ENCODE measurements around the gene BTRC.

DNA sequence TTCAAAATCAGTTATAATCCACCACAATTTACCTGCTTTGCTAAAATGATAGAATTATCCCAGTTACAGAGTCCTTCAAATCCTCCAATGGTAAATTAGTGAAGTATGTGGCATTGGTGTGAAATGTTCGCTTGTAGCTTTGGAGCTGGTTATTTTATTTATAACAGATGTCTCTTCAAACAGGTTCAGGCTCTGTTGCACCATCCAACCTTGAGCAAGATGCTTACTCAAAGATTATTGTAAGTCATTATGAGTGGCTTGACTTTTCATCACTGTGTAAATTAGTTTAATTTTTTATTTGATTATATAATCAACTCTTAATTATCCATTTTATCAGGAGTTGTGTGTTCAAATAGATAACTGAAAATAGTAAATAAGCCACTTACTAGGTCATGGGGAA, 99.4 kb downstream of the BTRC start:
- TF ChIP-seq, protein P1, sequence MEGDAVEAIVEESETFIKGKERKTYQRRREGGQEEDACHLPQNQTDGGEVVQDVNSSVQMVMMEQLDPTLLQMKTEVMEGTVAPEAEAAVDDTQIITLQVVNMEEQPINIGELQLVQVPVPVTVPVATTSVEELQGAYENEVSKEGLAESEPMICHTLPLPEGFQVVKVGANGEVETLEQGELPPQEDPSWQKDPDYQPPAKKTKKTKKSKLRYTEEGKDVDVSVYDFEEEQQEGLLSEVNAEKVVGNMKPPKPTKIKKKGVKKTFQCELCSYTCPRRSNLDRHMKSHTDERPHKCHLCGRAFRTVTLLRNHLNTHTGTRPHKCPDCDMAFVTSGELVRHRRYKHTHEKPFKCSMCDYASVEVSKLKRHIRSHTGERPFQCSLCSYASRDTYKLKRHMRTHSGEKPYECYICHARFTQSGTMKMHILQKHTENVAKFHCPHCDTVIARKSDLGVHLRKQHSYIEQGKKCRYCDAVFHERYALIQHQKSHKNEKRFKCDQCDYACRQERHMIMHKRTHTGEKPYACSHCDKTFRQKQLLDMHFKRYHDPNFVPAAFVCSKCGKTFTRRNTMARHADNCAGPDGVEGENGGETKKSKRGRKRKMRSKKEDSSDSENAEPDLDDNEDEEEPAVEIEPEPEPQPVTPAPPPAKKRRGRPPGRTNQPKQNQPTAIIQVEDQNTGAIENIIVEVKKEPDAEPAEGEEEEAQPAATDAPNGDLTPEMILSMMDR (IDR thresholded peaks at IDR 0.05), result no peak
- TF ChIP-seq, protein P2, sequence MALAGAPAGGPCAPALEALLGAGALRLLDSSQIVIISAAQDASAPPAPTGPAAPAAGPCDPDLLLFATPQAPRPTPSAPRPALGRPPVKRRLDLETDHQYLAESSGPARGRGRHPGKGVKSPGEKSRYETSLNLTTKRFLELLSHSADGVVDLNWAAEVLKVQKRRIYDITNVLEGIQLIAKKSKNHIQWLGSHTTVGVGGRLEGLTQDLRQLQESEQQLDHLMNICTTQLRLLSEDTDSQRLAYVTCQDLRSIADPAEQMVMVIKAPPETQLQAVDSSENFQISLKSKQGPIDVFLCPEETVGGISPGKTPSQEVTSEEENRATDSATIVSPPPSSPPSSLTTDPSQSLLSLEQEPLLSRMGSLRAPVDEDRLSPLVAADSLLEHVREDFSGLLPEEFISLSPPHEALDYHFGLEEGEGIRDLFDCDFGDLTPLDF (CRISPR knock-in tag; IDR thresholded peaks at IDR 0.05), result no peak
- TF ChIP-seq GTF2I (CRISPR knock-in tag; conservative IDR thresholded peaks at IDR 0.05), result no peak
- no peak for TF ChIP-seq CBFB (CRISPR knock-in tag; IDR thresholded peaks at IDR 0.05; ENCODE audit: low read depth)
- TF ChIP-seq CREB1 (CRISPR knock-in tag; IDR thresholded peaks at IDR 0.05), result no peak
- no peak for TF ChIP-seq NFE2L1 (CRISPR knock-in tag; IDR thresholded peaks at IDR 0.05)
- TF ChIP-seq, protein P3, sequence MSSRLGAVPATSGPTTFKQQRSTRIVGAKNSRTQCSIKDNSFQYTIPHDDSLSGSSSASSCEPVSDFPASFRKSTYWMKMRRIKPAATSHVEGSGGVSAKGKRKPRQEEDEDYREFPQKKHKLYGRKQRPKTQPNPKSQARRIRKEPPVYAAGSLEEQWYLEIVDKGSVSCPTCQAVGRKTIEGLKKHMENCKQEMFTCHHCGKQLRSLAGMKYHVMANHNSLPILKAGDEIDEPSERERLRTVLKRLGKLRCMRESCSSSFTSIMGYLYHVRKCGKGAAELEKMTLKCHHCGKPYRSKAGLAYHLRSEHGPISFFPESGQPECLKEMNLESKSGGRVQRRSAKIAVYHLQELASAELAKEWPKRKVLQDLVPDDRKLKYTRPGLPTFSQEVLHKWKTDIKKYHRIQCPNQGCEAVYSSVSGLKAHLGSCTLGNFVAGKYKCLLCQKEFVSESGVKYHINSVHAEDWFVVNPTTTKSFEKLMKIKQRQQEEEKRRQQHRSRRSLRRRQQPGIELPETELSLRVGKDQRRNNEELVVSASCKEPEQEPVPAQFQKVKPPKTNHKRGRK (CRISPR knock-in tag; IDR thresholded peaks at IDR 0.05; ENCODE audit: borderline replicate concordance), result no peak
- no peak for TF ChIP-seq ZNF138 (CRISPR knock-in tag; conservative IDR thresholded peaks at IDR 0.05)
- TF ChIP-seq, protein P4, sequence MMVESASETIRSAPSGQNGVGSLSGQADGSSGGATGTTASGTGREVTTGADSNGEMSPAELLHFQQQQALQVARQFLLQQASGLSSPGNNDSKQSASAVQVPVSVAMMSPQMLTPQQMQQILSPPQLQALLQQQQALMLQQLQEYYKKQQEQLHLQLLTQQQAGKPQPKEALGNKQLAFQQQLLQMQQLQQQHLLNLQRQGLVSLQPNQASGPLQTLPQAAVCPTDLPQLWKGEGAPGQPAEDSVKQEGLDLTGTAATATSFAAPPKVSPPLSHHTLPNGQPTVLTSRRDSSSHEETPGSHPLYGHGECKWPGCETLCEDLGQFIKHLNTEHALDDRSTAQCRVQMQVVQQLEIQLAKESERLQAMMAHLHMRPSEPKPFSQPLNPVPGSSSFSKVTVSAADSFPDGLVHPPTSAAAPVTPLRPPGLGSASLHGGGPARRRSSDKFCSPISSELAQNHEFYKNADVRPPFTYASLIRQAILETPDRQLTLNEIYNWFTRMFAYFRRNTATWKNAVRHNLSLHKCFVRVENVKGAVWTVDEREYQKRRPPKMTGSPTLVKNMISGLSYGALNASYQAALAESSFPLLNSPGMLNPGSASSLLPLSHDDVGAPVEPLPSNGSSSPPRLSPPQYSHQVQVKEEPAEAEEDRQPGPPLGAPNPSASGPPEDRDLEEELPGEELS (CRISPR knock-in tag; IDR thresholded peaks at IDR 0.05), result no peak
- no peak for TF ChIP-seq ELF4 (CRISPR knock-in tag; IDR thresholded peaks at IDR 0.05; ENCODE audit: low read depth)
- no peak for TF ChIP-seq ZNF121 (CRISPR knock-in tag; IDR thresholded peaks at IDR 0.05)
- TF ChIP-seq, protein P5, sequence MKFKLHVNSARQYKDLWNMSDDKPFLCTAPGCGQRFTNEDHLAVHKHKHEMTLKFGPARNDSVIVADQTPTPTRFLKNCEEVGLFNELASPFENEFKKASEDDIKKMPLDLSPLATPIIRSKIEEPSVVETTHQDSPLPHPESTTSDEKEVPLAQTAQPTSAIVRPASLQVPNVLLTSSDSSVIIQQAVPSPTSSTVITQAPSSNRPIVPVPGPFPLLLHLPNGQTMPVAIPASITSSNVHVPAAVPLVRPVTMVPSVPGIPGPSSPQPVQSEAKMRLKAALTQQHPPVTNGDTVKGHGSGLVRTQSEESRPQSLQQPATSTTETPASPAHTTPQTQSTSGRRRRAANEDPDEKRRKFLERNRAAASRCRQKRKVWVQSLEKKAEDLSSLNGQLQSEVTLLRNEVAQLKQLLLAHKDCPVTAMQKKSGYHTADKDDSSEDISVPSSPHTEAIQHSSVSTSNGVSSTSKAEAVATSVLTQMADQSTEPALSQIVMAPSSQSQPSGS (CRISPR knock-in tag; IDR thresholded peaks at IDR 0.05; ENCODE audit: borderline replicate concordance, low read depth), result no peak
- TF ChIP-seq, protein P6, sequence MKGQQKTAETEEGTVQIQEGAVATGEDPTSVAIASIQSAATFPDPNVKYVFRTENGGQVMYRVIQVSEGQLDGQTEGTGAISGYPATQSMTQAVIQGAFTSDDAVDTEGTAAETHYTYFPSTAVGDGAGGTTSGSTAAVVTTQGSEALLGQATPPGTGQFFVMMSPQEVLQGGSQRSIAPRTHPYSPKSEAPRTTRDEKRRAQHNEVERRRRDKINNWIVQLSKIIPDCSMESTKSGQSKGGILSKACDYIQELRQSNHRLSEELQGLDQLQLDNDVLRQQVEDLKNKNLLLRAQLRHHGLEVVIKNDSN (CRISPR knock-in tag; IDR thresholded peaks at IDR 0.05), result no peak
- no peak for TF ChIP-seq SMAD3 (CRISPR knock-in tag; IDR thresholded peaks at IDR 0.05; ENCODE audit: borderline replicate concordance)
